Measurements from ENCODE around the gene NOP10. TPM values are rescaled to one million over a fixed set of nuclear protein-coding genes. Genes with fewer than 3 reads are reported as not detected.

The NOP10 gene
- total RNA-seq, 4 donors from 2014 or later, result 41.1 to 166 (median 152) TPM

DNA sequence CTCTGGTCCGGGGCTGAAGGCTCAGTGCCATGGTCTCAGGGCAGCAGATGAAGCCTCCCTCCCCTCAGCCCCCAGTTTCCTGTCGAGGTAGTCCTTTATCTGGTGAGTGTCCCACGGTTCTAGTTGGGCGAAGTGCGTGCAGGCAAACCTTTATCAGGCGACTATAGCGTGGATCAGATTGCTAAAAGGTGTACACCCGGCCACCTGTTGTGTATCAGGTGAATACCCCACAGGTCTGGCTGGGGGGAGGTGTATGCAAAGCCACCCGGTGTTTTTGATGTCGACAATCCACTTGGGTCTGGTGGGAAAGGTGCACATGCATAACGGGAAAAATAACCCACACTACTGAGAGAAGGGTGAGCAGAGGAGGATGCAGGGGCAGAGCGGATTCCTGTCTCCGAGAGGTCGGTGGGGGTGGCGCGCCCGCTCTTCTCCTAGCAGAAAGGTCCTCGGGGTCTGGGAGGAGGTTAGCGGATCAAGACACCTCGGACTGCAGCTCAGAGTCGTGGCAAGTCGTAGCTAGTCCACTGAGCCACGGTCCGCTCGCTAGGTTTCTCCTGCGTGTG lies 5.9 kb downstream of the NOP10 start:
- in situ Hi-C loops (cut with MboI; ENCODE audit: low pct_ligation_motif_present in 1 of 4, low pct_unique_long_range_greater_than_20kb in 1 of 4, low sequenced_read_pairs in 3 of 4), result loop anchor here in 1 of 4 donors (25.0 kb wide), 1 partner anchor 250 kb away; no protein-coding TSS in a partner anchor
- 1 to 14% methylated on average over 1 to 26 of the region's 26 CpGs for WGBS, 2 donors (ENCODE audit: low coverage in 1 of 2)

DNA sequence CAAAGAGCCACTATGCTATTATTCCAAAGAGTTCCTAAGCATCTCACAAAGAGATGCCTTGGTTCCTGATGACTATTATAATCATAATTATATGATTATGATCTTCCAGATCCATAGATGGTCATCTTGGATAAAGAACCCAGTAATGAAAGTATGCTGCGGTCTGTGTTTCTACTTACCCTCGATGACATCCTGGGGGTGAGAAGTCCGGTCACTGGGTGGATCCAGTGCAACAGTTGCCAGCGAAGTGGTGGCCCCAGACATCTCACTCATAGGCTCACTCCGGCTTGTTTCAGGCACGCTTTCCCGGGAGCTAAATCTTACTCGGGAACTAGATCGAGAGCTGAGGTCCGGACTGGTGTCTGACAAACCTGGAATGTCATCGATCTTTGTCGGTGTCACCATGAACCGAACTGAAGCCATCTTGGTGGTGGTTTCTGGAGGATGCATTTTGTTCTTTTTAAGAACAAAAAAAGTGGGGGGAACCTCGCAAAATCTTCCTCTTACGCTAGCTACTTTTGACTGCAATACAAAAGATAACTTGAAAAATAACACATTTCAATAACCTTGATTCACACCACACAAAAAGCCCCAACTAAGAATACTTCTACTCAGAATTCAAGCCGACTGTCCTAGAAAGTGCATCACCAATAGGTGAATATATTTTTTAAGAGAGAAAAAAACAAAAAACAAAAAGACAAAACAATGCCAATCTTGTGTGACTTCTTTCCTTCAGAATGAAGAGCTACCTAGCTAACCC lies 6.5 kb downstream of the NOP10 start:
- Histone ChIP-seq H3K27me3 (no peaks in the 10 kb centered on the region), H3K9me3 (no peaks in the 10 kb centered on the region), H3K4me3 (peak overlapping the region in 3 of 4 donors; percentile 68 to 75 (median 73)), H3K4me1 (peaks cover 0 to 36% (median 8%) of the 10 kb centered on the region in 4 donors), H3K36me3 (no peaks in the 10 kb centered on the region), H3K27ac (peak overlapping the region; percentile 88 to 96 (median 90))
- in situ Hi-C loops (cut with MboI; ENCODE audit: low pct_ligation_motif_present in 1 of 4, low pct_unique_long_range_greater_than_20kb in 1 of 4, low sequenced_read_pairs in 3 of 4), result loop anchor here in 1 of 4 donors (25.0 kb wide), 1 partner anchor 249 kb away; no protein-coding TSS in a partner anchor
- 64 to 72% methylated on average over 10 to 16 of the region's 16 CpGs for WGBS, 2 donors (ENCODE audit: low coverage in 1 of 2)
- peak; percentile 24 for DNase-seq
- TF ChIP-seq POLR2A (IDR thresholded peaks at IDR 0.05) (no peak), EP300 (IDR thresholded peaks at IDR 0.05; ENCODE audit: low read depth) (no peak), POLR2AphosphoS5 (IDR thresholded peaks at IDR 0.05) (no peak)
- TF ChIP-seq, protein P1, sequence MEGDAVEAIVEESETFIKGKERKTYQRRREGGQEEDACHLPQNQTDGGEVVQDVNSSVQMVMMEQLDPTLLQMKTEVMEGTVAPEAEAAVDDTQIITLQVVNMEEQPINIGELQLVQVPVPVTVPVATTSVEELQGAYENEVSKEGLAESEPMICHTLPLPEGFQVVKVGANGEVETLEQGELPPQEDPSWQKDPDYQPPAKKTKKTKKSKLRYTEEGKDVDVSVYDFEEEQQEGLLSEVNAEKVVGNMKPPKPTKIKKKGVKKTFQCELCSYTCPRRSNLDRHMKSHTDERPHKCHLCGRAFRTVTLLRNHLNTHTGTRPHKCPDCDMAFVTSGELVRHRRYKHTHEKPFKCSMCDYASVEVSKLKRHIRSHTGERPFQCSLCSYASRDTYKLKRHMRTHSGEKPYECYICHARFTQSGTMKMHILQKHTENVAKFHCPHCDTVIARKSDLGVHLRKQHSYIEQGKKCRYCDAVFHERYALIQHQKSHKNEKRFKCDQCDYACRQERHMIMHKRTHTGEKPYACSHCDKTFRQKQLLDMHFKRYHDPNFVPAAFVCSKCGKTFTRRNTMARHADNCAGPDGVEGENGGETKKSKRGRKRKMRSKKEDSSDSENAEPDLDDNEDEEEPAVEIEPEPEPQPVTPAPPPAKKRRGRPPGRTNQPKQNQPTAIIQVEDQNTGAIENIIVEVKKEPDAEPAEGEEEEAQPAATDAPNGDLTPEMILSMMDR (IDR thresholded peaks at IDR 0.05), result no peak
- intact Hi-C loops (cut with DNase I; ENCODE audit: low total_unique reads), result no loop called here

More for the DNA sequence above, 5.9 kb downstream of the NOP10 start:
- peak; percentile 35 for DNase-seq
- Histone ChIP-seq H3K36me3 (no peaks in the 10 kb centered on the region), H3K9me3 (no peaks in the 10 kb centered on the region), H3K4me1 (peaks cover 4 to 43% (median 10%) of the 10 kb centered on the region in 4 donors), H3K27ac (peak overlapping the region; percentile 88 to 96 (median 90)), H3K27me3 (no peaks in the 10 kb centered on the region), H3K4me3 (peak overlapping the region; percentile 68 to 98 (median 74))
- intact Hi-C loops (cut with DNase I; ENCODE audit: low total_unique reads), result no loop called here
- TF ChIP-seq, protein P1 (IDR thresholded peaks at IDR 0.05), result no peak
- TF ChIP-seq EP300 (IDR thresholded peaks at IDR 0.05; ENCODE audit: low read depth), result no peak
- TF ChIP-seq POLR2A (IDR thresholded peaks at IDR 0.05), result no peak

DNA sequence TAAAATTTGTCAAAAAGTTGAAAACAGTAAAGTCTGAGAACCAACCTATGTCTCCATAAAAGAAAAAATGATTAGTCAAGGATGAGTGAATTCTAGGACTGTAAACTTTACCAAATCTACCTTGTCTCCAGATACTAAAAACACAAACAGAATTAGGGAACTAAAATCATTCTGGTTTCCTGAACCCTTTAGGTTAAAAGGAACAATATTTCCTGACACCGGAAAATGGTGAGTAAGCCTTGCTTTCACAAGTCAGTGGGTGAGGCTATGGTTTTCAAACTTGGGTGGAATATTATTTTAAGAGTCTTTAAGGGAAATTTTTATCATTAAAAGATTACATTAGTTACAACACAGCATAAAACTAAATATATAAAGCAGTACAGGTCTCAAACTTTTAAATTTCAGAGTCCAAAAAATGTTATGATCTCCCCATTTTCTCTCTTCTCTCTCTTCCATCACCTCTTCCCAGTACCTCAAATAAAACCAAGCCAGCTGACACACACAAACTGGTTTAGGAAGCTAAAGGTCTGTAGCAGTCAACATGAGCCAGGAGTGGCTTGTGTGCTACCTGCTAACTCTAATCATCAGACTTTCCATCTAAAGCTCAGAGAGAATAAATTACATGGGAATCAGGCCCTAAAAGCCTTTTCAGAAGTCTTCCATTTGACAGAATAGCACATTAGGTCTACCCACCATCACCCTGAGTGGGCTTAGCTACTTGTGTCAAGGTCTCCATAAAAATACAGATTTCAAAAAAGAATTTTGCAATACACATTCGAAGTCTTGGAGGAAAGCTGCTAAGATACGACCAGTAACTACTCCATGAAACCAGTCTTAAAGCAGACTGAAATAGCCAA lies 7.5 kb downstream of the NOP10 start:
- DNase-seq, result no peak
- Histone ChIP-seq H3K4me1 (peaks cover 0 to 29% (median 8%) of the 10 kb centered on the region in 4 donors), H3K9me3 (no peaks in the 10 kb centered on the region), H3K4me3 (peak overlapping the region in 1 of 4 donors; percentile 73), H3K27ac (peak overlapping the region; percentile 69 to 96 (median 89)), H3K27me3 (no peaks in the 10 kb centered on the region), H3K36me3 (no peaks in the 10 kb centered on the region)
- in situ Hi-C loops (cut with MboI; ENCODE audit: low pct_ligation_motif_present in 1 of 4, low pct_unique_long_range_greater_than_20kb in 1 of 4, low sequenced_read_pairs in 3 of 4), result loop anchor here in 1 of 4 donors (25.0 kb wide), 1 partner anchor 248 kb away; no protein-coding TSS in a partner anchor
- intact Hi-C loops (cut with DNase I; ENCODE audit: low total_unique reads), result no loop called here
- WGBS, 2 donors (ENCODE audit: low coverage in 1 of 2), result 58 to 70% methylated on average over 3 of the region's 3 CpGs
- TF ChIP-seq POLR2A (IDR thresholded peaks at IDR 0.05) (no peak), EP300 (IDR thresholded peaks at IDR 0.05; ENCODE audit: low read depth) (no peak), POLR2AphosphoS5 (IDR thresholded peaks at IDR 0.05) (no peak)
- TF ChIP-seq, protein P1 (IDR thresholded peaks at IDR 0.05), result no peak
